Measurements from ENCODE around the gene HS6ST3.

DNA sequence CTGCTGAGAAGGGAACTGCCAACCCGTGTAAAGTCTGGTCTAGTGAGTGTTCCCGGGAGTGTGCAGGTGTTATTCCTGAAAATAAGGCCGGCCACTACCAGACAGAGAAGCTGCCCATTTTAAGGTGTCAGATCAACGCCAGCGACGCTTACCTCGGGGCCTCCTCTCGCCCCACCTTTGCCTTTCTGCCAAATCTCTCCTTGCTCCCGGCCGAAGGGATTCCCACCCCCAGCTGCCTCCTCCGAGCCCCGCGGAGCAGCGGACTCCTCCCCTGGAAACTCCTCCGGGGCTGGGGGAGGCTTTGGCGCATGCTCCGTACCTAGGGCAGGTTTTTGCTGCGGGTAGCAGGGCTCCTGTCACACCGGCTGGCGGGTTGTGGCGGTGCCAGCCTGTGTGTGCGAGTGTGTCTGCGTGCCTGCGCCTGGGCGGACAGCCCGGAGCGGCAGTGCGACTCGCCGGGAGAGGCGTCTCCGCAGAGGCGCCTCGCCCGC is at the start of gene HS6ST3:
- TF ChIP-seq BHLHE40 (IDR thresholded peaks at IDR 0.05; ENCODE audit: borderline replicate concordance), result no peak
- TF ChIP-seq SP1 (IDR thresholded peaks at IDR 0.05), result no peak
- TF ChIP-seq ZNF384 (IDR thresholded peaks at IDR 0.05), result no peak
- TF ChIP-seq FOXM1 (IDR thresholded peaks at IDR 0.05; ENCODE audit: borderline replicate concordance), result no peak
- TF ChIP-seq FOXK2 (IDR thresholded peaks at IDR 0.05), result no peak
- TF ChIP-seq SUZ12 (IDR thresholded peaks at IDR 0.05), result no peak
- no peak for TF ChIP-seq LEF1 (IDR thresholded peaks at IDR 0.05; ENCODE audit: borderline replicate concordance)

All from HEK293T (cell line).